Body of pancreas (tissue), 4 donors: ENCODE results near the gene DCUN1D4. TPM values are rescaled to one million over a fixed set of nuclear protein-coding genes. Genes with fewer than 3 reads are reported as not detected.

Experiments used
- ATAC-seq: fragments of 150-250 bp; one replicate; pipeline ENCODE4 v1.9.1; 2016
- DNase-seq, 4 donors: peaks; one replicate each; pipeline ENCODE4 v3.0.0-alpha.2; 2019
- H3K27ac ChIP-seq, 4 donors: fragments of 200-600 bp; sonication (generic); 1 replicate in 3 of 4; 2 replicates in 1 of 4; pipeline versions ENCODE4 v1.5.1 to v1.6.1; 2016 to 2019; ENCODE audit warnings: mild to moderate bottlenecking in 1 of 4, mixed read lengths in 1 of 4, moderate library complexity in 1 of 4
- H3K27me3 ChIP-seq, 2 donors: fragments of 200-600 bp; sonication (generic); one replicate each; pipeline ENCODE4 v1.6.0; 2016; ENCODE audit warnings: mild to moderate bottlenecking in 1 of 2
- H3K36me3 ChIP-seq, 2 donors: fragments of 200-600 bp; sonication (generic); replicated peaks in 1 of 2; 2 replicates each; pipeline ENCODE4 v1.5.1; 2016; ENCODE audit warnings: low read depth in 2 of 2; ENCODE audit not compliant: insufficient read depth in 1 of 2
- H3K4me1 ChIP-seq: fragments of 200-600 bp; sonication (generic); one replicate; pipeline ENCODE4 v1.6.0; 2016
- H3K4me3 ChIP-seq, 2 donors: fragments of 200-600 bp; sonication (generic); 1 replicate in 1 of 2; 2 replicates in 1 of 2; pipeline ENCODE4 v1.5.1; 2016 to 2019
- H3K9me3 ChIP-seq, 3 donors: fragments of 200-600 bp; sonication (generic); 1 replicate in 2 of 3; 2 replicates in 1 of 3; pipeline ENCODE4 v1.5.1; 2016
- CTCF ChIP-seq, 7 experiments: fragments of 450-650 bp in 4 of 7; fragments of 200-600 bp in 3 of 7; sonication (generic) in 3 of 7; IDR thresholded peaks; one replicate each; pipeline ENCODE4 v1.5.1; 2016 to 2019; ENCODE audit warnings: antibody characterized with exemption in 7 of 7
- POLR2A ChIP-seq, 3 donors: fragments of 450-650 bp; IDR thresholded peaks; one replicate each; pipeline ENCODE4 v1.6.1; 2016; ENCODE audit warnings: antibody characterized with exemption in 3 of 3, mild to moderate bottlenecking in 2 of 3
- WGBS, 2 donors: methylation state at CpG; one replicate each; pipeline ENCODE4 v1.1.5; 2017; 5-methylcytosine and 5-hydroxymethylcytosine counted together
- intact Hi-C: fragments of 100-400 bp; cut with DNase I; formaldehyde crosslinking; loops from one replicate; pipeline ENCODE4 v1.15.1; 2023
- total RNA-seq, 2 donors: library from RNA; depleted of rRNA; stranded (reverse); fragments of >200 nt; gene quantifications; one replicate each; pipeline ENCODE4 v1.1.0, GENCODE V29; 2016

DCUN1D4 gene
- total RNA-seq, 2 donors from 2014 or later, result 26.7 to 38.7 TPM

GRCh38 chr4:51859476-51860031 lies 16.6 kb downstream of the DCUN1D4 start:
- Histone ChIP-seq H3K36me3 (no peaks in the 10 kb centered on the region), H3K4me3 (no peak overlapping the region), H3K9me3 (no peaks in the 10 kb centered on the region), H3K27me3 (no peaks in the 10 kb centered on the region), H3K27ac (no peak overlapping the region), H3K4me1 (peaks cover 33% of the 10 kb centered on the region)
- DNase-seq, result no peak
- intact Hi-C loops, result no loop called here
- TF ChIP-seq POLR2A (IDR thresholded peaks at IDR 0.05), result no peak
- TF ChIP-seq CTCF (IDR thresholded peaks at IDR 0.05), result no peak
- 45 to 60% methylated on average over 4 of the region's 4 CpGs for WGBS, 2 donors
- no peak for ATAC-seq

- Histone ChIP-seq H3K27ac (no peak overlapping the region), H3K27me3 (no peaks in the 10 kb centered on the region), H3K4me3 (no peak overlapping the region), H3K4me1 (peaks cover 17% of the 10 kb centered on the region), H3K9me3 (no peaks in the 10 kb centered on the region), H3K36me3 (peaks cover 0 to 14% of the 10 kb centered on the region in 2 donors)
- TF ChIP-seq CTCF (IDR thresholded peaks at IDR 0.05) (no peak), POLR2A (IDR thresholded peaks at IDR 0.05) (no peak)
- no peak for ATAC-seq
- no peak for DNase-seq
- WGBS, 2 donors, result 79 to 83% methylated on average over 1 of the region's 1 CpG
- intact Hi-C loops, result no loop called here
These were observed 19.2 kb downstream of the DCUN1D4 start for GRCh38 chr4:51862199-51862598.

GRCh38 chr4:51862781-51863180 lies 19.8 kb downstream of the DCUN1D4 start:
- Histone ChIP-seq H3K9me3 (no peaks in the 10 kb centered on the region), H3K27ac (no peak overlapping the region), H3K4me1 (peaks cover 17% of the 10 kb centered on the region), H3K4me3 (no peak overlapping the region), H3K27me3 (no peaks in the 10 kb centered on the region), H3K36me3 (peaks cover 0 to 20% of the 10 kb centered on the region in 2 donors)
- intact Hi-C loops, result no loop called here
- TF ChIP-seq POLR2A (IDR thresholded peaks at IDR 0.05) (no peak), CTCF (IDR thresholded peaks at IDR 0.05) (no peak)
- ATAC-seq (no peak), DNase-seq (no peak)
- WGBS, 2 donors, result 78 to 79% methylated on average over 1 of the region's 1 CpG

- no peak for ATAC-seq
- Histone ChIP-seq H3K4me3 (no peak overlapping the region), H3K36me3 (peaks cover 0 to 20% of the 10 kb centered on the region in 2 donors), H3K27ac (no peak overlapping the region), H3K27me3 (no peaks in the 10 kb centered on the region), H3K4me1 (no peaks in the 10 kb centered on the region), H3K9me3 (no peaks in the 10 kb centered on the region)
- 96 to 100% methylated on average over 1 of the region's 1 CpG for WGBS, 2 donors
- intact Hi-C loops, result no loop called here
- DNase-seq, result no peak
- TF ChIP-seq POLR2A (IDR thresholded peaks at IDR 0.05) (no peak), CTCF (IDR thresholded peaks at IDR 0.05) (no peak)
These were observed 22.8 kb downstream of the DCUN1D4 start for GRCh38 chr4:51865717-51866116.

GRCh38 chr4:51866835-51867234 lies 23.9 kb downstream of the DCUN1D4 start:
- WGBS, 2 donors, result 93 to 100% methylated on average over 2 to 7 of the region's 7 CpGs
- H3K9me3 ChIP-seq, result no peaks in the 10 kb centered on the region
- no peaks in the 10 kb centered on the region for H3K4me1 ChIP-seq
- no peak overlapping the region for H3K27ac ChIP-seq
- no peak overlapping the region for H3K4me3 ChIP-seq
- no peak for ATAC-seq
- intact Hi-C loops, result no loop called here
- no peak for TF ChIP-seq CTCF (IDR thresholded peaks at IDR 0.05)
- no peak for TF ChIP-seq POLR2A (IDR thresholded peaks at IDR 0.05)
- DNase-seq, result no peak
- H3K36me3 ChIP-seq, result peaks cover 0 to 20% of the 10 kb centered on the region in 2 donors
- H3K27me3 ChIP-seq, result no peaks in the 10 kb centered on the region
